Prostate gland (tissue), 2 donors: ENCODE data around the gene TMEM40. TPM values are rescaled to one million over a fixed set of nuclear protein-coding genes. Genes with fewer than 3 reads are reported as not detected.

Experiments used
- DNase-seq: peaks from one replicate; pipeline ENCODE4 v3.0.0-alpha.2; 2019; ENCODE audit warnings: low spot score
- H3K27ac ChIP-seq, 2 donors: fragments of 200-600 bp; sonication (generic); 2 replicates each; pipeline ENCODE4 v1.5.1; 2017 to 2019
- H3K27me3 ChIP-seq: fragments of 200-600 bp; sonication (generic); replicated peaks from 2 replicates; pipeline ENCODE4 v1.5.1; 2019; ENCODE audit not compliant: insufficient read depth
- H3K36me3 ChIP-seq, 2 donors: fragments of 200-600 bp; sonication (generic); 1 replicate in 1 of 2; 2 replicates in 1 of 2; pipeline versions ENCODE4 v1.5.1 to v1.8.1; 2017 to 2019
- H3K4me1 ChIP-seq: fragments of 200-600 bp; sonication (generic); replicated peaks from 2 replicates; pipeline ENCODE4 v1.5.1; 2019
- H3K4me3 ChIP-seq, 2 donors: fragments of 200-600 bp; sonication (generic); 2 replicates each; pipeline ENCODE4 v1.5.1; 2017 to 2019
- H3K9me3 ChIP-seq: fragments of 200-600 bp; sonication (generic); 2 replicates; pipeline ENCODE4 v1.5.1; 2017
- CTCF ChIP-seq, 4 experiments: fragments of 200-600 bp in 2 of 4; fragments of 450-650 bp in 2 of 4; sonication (generic) in 2 of 4; IDR thresholded peaks; 1 replicate in 3 of 4; 2 replicates in 1 of 4; pipeline ENCODE4 v1.5.1; 2016 to 2019; ENCODE audit warnings: antibody characterized with exemption in 4 of 4, mild to moderate bottlenecking in 2 of 4, moderate library complexity in 2 of 4
- POLR2A ChIP-seq: fragments of 450-650 bp; IDR thresholded peaks from one replicate; pipeline ENCODE4 v1.6.1; 2016; ENCODE audit warnings: antibody characterized with exemption, mild to moderate bottlenecking
- POLR2AphosphoS5 ChIP-seq: sonication (generic); formaldehyde crosslinking; IDR thresholded peaks from one replicate; pipeline ENCODE4 v1.6.1; 2017; ENCODE audit warnings: antibody characterized with exemption
- WGBS: methylation state at CpG from one replicate; pipeline ENCODE4 v1.1.5; 2018; 5-methylcytosine and 5-hydroxymethylcytosine counted together
- intact Hi-C: fragments of 100-400 bp; cut with DNase I; formaldehyde crosslinking; loops from one replicate; pipeline ENCODE4 v1.14.2; 2022
- total RNA-seq, 2 donors: library from RNA; depleted of rRNA; stranded (reverse); fragments of >200 nt; gene quantifications; one replicate each; pipeline ENCODE4 v1.1.0, GENCODE V29; 2016

The TMEM40 gene
- total RNA-seq, 2 donors from 2014 or later = 1.9 to 8.5 TPM

DNA sequence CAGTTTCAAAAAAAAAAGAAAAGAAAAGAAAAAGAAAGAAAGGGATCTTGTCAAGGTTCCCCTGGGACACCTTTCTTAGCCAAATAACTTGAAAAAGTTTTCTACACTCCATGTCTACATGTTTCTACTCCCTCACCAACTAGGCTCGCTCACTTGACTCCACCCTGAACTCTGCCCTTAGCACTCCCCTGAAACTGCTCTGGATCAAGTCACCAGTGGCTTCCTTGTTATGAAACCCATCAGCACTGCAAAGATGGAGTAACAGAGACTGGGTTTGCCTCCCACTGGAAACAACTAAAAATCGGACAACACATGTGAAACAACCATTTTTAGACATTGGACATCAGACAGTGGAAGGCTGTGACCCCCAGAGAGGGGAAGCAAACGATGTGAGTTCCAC lies 36.8 kb downstream of the TMEM40 start:
- Histone ChIP-seq H3K27me3 (no peaks in the 10 kb centered on the region), H3K27ac (no peak overlapping the region), H3K4me1 (no peaks in the 10 kb centered on the region), H3K9me3 (no peaks in the 10 kb centered on the region), H3K36me3 (no peaks in the 10 kb centered on the region), H3K4me3 (no peak overlapping the region)
- intact Hi-C loops = loop anchor here (10.0 kb wide), 1 partner anchor 117 kb away; no protein-coding TSS in a partner anchor
- TF ChIP-seq POLR2A (no peak), CTCF (IDR thresholded peaks at IDR 0.05) (no peak), POLR2AphosphoS5 (no peak)
- DNase-seq = no peak
- 85% methylated on average over 3 of the region's 3 CpGs for WGBS

GRCh38 chr3:12719984-12720898 lies 38.8 kb downstream of the TMEM40 start:
- Histone ChIP-seq H3K27me3 (no peaks in the 10 kb centered on the region), H3K27ac (no peak overlapping the region), H3K4me3 (no peak overlapping the region), H3K36me3 (no peaks in the 10 kb centered on the region), H3K9me3 (no peaks in the 10 kb centered on the region), H3K4me1 (no peaks in the 10 kb centered on the region)
- peak; percentile 63 for DNase-seq
- 16% methylated on average over 17 of the region's 17 CpGs for WGBS
- TF ChIP-seq CTCF (IDR thresholded peaks at IDR 0.05) = peak; percentile 61 to 91 (median 86)
- TF ChIP-seq POLR2AphosphoS5 = peak; percentile 72
- no peak for TF ChIP-seq POLR2A
- intact Hi-C loops = loop anchor here (2.0 to 10.0 kb wide), 3 partner anchors 55 to 235 kb away; partner anchors contain the start of genes RAF1 and TSEN2

- no peaks in the 10 kb centered on the region for H3K27me3 ChIP-seq
- WGBS = 32% methylated on average over 7 of the region's 7 CpGs
- DNase-seq = no peak
- no peaks in the 10 kb centered on the region for H3K36me3 ChIP-seq
- no peaks in the 10 kb centered on the region for H3K9me3 ChIP-seq
- no peaks in the 10 kb centered on the region for H3K4me1 ChIP-seq
- no peak for TF ChIP-seq CTCF (IDR thresholded peaks at IDR 0.05)
- TF ChIP-seq POLR2A = no peak
- no peak for TF ChIP-seq POLR2AphosphoS5
- no peak overlapping the region for H3K27ac ChIP-seq
- no peak overlapping the region for H3K4me3 ChIP-seq
- intact Hi-C loops = loop anchor here (10.0 kb wide), 1 partner anchor 55 kb away; the partner anchor contains the start of gene RAF1
These were observed 39.5 kb downstream of the TMEM40 start for GRCh38 chr3:12719541-12719940.

DNA sequence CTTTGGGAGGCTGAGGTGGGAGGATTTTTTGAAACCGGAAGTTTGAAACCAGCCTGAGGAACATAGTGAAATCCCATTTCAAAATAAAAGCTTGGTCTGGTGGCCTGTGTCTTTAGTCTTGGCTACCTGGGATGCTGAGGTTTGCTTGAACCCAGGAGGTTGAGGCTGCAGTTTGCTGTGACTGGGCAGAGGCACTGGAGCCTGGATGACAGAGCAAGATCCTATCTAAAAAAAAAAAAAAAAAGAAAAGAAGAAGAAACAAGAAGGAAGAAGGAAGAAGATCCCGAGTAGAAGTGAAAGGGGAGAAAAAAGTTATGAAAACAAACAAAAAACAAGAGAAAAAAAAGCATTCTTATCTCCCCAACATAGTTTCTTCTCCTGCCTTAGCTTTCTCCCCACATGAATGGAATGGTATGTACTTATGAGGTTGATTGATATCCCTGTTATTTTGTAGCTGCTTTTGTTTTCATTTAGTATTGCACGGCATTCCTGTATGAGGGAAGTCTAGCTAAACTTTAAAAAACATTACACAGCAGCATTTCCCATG lies 42.4 kb downstream of the TMEM40 start:
- 50% methylated on average over 3 of the region's 3 CpGs for WGBS
- Histone ChIP-seq H3K4me1 (no peaks in the 10 kb centered on the region), H3K27me3 (no peaks in the 10 kb centered on the region), H3K36me3 (no peaks in the 10 kb centered on the region), H3K9me3 (no peaks in the 10 kb centered on the region), H3K4me3 (no peak overlapping the region), H3K27ac (no peak overlapping the region)
- intact Hi-C loops = loop anchor here (10.0 kb wide), 1 partner anchor 52 kb away; the partner anchor contains the start of gene RAF1
- TF ChIP-seq CTCF (IDR thresholded peaks at IDR 0.05) (no peak), POLR2AphosphoS5 (no peak), POLR2A (no peak)
- no peak for DNase-seq
